GM12872 (cell line): Measurements from ENCODE around the gene KIF3B.

ENCODE experiments used
- TF ChIP-seq, protein P1 (sequence below): IDR thresholded peaks from 3 replicates; pipeline ENCODE4 v1.5.1; 2011; ENCODE audit warnings: low read depth, mild to moderate bottlenecking, low read length, moderate library complexity; ENCODE audit not compliant: insufficient read depth

KIF3B gene

DNA sequence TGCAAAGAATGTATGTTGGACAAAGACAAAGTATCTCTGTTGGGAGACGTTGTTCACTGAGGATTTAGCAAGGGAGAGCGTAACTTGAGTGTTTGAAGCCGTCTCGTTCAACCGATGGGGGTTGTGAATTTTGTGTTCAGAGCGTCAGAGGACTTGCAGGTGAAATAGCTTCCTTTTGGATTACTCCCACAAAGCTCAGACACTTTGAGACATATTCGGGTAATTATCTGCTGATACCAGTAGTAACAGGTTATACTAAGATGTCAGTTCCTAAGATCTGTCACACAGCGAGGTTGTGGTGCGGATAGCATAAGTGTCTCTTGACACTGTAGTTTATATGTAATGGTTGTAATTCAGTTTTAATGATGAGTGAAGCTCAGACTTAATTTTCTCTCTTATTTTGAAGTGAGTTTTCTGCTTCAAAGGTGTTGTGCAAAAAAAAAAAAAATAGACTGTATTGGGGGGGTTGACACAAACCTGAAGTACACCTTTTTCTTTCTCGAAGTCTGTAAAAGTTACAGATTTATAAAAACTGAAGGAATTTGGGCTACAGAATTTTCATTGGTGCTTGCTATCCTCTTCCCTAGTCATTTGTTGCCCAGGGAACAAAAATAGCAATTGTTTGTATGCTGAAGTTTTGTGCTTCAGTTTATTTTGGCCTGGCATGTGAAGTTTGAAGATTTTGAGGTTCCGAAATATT, 82.3 kb downstream of the KIF3B start:
- TF ChIP-seq, protein P1, sequence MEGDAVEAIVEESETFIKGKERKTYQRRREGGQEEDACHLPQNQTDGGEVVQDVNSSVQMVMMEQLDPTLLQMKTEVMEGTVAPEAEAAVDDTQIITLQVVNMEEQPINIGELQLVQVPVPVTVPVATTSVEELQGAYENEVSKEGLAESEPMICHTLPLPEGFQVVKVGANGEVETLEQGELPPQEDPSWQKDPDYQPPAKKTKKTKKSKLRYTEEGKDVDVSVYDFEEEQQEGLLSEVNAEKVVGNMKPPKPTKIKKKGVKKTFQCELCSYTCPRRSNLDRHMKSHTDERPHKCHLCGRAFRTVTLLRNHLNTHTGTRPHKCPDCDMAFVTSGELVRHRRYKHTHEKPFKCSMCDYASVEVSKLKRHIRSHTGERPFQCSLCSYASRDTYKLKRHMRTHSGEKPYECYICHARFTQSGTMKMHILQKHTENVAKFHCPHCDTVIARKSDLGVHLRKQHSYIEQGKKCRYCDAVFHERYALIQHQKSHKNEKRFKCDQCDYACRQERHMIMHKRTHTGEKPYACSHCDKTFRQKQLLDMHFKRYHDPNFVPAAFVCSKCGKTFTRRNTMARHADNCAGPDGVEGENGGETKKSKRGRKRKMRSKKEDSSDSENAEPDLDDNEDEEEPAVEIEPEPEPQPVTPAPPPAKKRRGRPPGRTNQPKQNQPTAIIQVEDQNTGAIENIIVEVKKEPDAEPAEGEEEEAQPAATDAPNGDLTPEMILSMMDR: no peak

DNA sequence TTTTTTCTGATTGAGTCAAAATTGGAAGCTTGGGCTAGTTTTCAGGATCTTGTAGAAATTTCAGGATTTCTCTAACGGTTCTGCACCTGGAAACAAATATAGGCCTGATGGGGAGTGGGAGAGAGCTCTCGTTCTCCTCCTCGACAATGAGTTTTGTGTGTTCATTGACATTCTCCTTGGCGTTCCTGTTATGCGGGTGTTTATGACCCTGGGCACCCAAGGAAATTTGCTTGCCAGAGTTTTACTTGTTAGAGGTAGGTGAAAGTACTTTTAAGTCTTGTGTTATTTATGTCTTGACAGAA, 82.8 kb downstream of the KIF3B start:
- TF ChIP-seq, protein P1: no peak

DNA sequence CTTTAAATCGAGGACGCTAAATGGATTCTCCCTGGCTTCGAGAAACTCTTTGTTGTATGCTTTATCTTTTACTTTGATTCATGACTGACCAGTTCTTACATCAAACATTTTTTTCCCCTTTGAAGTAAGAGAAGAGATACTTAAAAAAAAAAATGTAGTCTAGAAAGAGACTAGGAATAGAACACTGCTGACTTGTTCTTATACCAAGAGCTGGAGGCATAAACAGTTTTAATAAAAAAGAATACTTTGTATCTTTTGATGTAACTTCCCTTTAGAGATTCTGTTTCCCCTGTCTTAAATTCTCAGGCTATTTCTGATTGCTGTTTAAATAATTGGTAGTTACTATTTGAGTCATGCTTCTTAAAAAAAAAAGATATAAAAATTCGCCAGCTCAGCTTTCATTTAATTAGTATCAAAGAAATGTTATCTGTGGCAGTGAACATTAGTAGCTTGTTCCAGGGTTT, 85.5 kb downstream of the KIF3B start:
- TF ChIP-seq, protein P1: no peak

DNA sequence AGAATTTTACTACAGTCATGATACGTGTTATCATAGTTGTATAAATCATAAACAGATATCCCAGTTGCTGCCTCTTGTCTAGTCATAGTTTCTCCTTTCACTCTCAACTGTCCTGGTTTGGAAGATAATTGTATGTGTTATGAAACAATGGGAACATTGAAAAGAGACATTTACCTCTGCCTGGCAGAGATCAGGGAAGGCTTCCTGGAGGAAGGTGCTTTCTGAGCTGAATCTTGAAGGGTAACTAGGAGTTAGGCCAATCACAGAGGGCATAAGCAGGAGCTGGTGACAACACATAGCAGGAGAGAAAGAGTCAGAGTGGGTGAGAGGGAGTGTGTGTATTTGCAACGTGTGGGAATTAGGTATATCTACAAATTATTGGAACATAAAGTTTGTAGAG, 86.0 kb downstream of the KIF3B start:
- TF ChIP-seq, protein P1: no peak

DNA sequence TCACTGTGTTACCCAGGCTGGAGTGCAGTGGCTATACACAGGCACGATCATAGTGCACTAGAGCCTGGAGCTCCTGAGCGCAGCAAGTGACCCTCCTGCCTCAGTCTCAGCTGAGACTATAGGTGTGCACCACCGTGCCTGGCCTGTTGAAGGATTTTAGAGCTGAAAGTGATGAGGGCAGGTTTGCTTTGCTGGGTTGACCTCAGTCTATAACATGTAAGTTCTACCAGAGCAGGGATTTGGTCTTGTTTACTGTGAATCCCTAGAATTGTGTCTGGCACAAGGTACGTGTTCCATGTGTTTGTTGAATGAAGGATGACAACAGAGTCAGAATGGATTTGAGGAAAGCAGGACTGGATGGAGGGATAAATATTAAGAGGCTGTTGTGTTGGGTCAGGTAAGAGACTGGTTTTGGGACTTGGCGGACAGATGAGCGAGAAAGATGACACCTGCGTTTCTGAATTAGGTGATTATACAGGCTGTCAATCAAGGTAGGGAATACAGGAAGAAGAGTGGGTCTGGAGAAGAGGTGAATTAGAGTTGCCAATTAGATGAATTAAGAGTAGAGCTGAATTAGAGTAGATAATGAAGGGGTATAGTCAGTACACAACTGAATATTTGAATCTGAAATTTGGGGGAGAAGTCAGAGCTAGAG, 87.2 kb downstream of the KIF3B start:
- TF ChIP-seq, protein P1: no peak

DNA sequence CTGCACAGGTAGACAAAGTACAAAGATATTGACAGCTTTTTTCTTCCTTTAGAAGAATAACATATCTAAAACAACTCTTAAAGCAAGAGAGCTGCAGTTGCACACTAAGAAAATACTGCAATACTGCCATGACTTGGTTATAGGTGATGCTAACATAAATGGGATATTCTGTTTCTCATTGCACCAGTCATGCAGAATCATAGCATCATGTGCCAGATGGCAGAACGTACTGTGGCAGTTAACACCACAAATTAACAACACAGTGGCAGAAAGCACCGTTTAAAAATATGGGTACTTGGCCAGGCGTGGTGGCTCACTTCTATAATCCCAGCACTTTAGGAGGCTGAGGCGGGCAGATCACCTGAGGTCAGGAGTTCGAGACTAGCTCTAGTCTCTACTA, 88.1 kb downstream of the KIF3B start:
- TF ChIP-seq, protein P1: no peak

DNA sequence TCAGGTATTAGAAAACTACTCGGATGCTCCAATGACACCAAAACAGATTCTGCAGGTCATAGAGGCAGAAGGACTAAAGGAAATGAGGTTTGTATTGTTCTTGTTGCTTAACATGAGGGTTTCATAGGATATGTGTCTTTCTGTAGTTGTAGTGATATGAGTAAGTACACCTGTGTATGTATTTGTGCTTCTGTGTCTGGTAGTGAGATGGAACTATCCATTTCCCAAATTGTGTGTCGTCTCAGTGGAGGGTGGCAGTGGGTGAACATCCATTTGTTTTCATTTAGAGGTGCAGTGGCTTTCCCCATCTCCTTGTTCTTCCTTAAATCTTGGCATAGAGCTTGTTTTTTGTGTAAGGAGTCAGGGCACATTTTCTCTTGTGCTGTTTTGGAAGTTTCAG, 88.9 kb downstream of the KIF3B start:
- TF ChIP-seq, protein P1: no peak
